PC-9 (cell line): ENCODE data around the gene XRCC2. TPM values are rescaled to one million over a fixed set of nuclear protein-coding genes. Genes with fewer than 3 reads are reported as not detected.

Experiments
- BruUV-seq: library from RNA; stranded (reverse); fragments of 400-500 nt; replicated peaks from 2 replicates; lab custom pipeline; 2021; lab: Mats Ljungman, UMichigan
- CTCF ChIA-PET: fragments of 300-600 bp; sonication (Branson Sonifier 250); formaldehyde crosslinking; loops from one replicate; lab custom pipeline; 2022; ENCODE audit warnings: antibody characterized with exemption; lab: Charles Lee
- POLR2A ChIA-PET: fragments of 300-600 bp; sonication (Branson Sonifier 250); formaldehyde crosslinking; loops from one replicate; lab custom pipeline; 2022; ENCODE audit warnings: antibody characterized with exemption; ENCODE audit not compliant: unreplicated experiment; lab: Charles Lee
- DNase-seq, 2 experiments: peaks; one replicate each; pipeline versions ENCODE4 v3.0.0 to v3.0.0-alpha.2; 2015 to 2022; ENCODE audit warnings: mixed read lengths in 1 of 2
- H2AFZ ChIP-seq: fragments of 200-600 bp; sonication (generic); 2 replicates; pipeline ENCODE4 v1.8.1; 2017; ENCODE audit warnings: antibody characterized with exemption
- H3F3A ChIP-seq: fragments of 200-600 bp; sonication (generic); 2 replicates; pipeline ENCODE4 v1.8.1; 2017; ENCODE audit warnings: antibody characterized with exemption, mild to moderate bottlenecking, low read depth; ENCODE audit not compliant: insufficient read depth
- H3K27ac ChIP-seq: fragments of 200-600 bp; sonication (generic); 2 replicates; pipeline ENCODE4 v1.6.1; 2016; ENCODE audit warnings: mixed run types
- H3K27me3 ChIP-seq: fragments of 200-600 bp; sonication (generic); 2 replicates; pipeline ENCODE4 v1.6.1; 2016; ENCODE audit warnings: low read depth, mixed run types; ENCODE audit not compliant: insufficient read depth
- H3K36me3 ChIP-seq: fragments of 200-600 bp; sonication (generic); 2 replicates; pipeline ENCODE4 v1.6.1; 2016; ENCODE audit warnings: low read depth, mixed run types
- H3K4me1 ChIP-seq: fragments of 200-600 bp; sonication (generic); replicated peaks from 2 replicates; pipeline ENCODE4 v1.6.1; 2016; ENCODE audit warnings: mixed run types; ENCODE audit not compliant: insufficient read depth
- H3K4me2 ChIP-seq: fragments of 200-600 bp; sonication (generic); 2 replicates; pipeline ENCODE4 v1.6.1; 2017; ENCODE audit warnings: mixed run types
- H3K4me3 ChIP-seq: fragments of 200-600 bp; sonication (generic); 2 replicates; pipeline ENCODE4 v1.6.1; 2016; ENCODE audit warnings: mixed run types
- H3K79me2 ChIP-seq: fragments of 200-600 bp; sonication (generic); 2 replicates; pipeline ENCODE4 v1.6.1; 2017; ENCODE audit warnings: low read depth, mixed run types
- H3K9me2 ChIP-seq: fragments of 200-600 bp; sonication (generic); 2 replicates; pipeline ENCODE4 v1.8.1; 2017; ENCODE audit warnings: mild to moderate bottlenecking; ENCODE audit not compliant: insufficient read depth
- H3K9me3 ChIP-seq: fragments of 200-600 bp; sonication (generic); 2 replicates; pipeline ENCODE4 v1.8.1; 2016; ENCODE audit warnings: low read depth; ENCODE audit not compliant: insufficient read depth
- H4K20me1 ChIP-seq: fragments of 200-600 bp; sonication (generic); 2 replicates; pipeline ENCODE4 v1.8.1; 2017; ENCODE audit not compliant: insufficient read depth
- EZH2 ChIP-seq: fragments of 200-600 bp; sonication (generic); IDR thresholded peaks from 2 replicates; pipeline ENCODE4 v1.8.0; 2017; ENCODE audit warnings: antibody characterized with exemption, low read depth
- intact Hi-C: fragments of 100-400 bp; cut with micrococcal nuclease; formaldehyde crosslinking; loops from one replicate; pipeline ENCODE4 v1.10.0; 2022; ENCODE audit not compliant: unreplicated experiment
- total RNA-seq: library from RNA; stranded (reverse); gene quantifications from 2 replicates; pipeline ENCODE4 v1.2.3, GENCODE V29; 2021
- TF ChIP-seq, protein P1 (sequence below): fragments of 200-600 bp; sonication (generic); conservative IDR thresholded peaks from 2 replicates; pipeline ENCODE4 v1.6.1; 2017; ENCODE audit warnings: mixed run types, antibody characterized with exemption, mild to moderate bottlenecking, moderate library complexity

Gene XRCC2
- total RNA-seq, 1 experiment from 2014 or later, result 25.0 TPM

DNA sequence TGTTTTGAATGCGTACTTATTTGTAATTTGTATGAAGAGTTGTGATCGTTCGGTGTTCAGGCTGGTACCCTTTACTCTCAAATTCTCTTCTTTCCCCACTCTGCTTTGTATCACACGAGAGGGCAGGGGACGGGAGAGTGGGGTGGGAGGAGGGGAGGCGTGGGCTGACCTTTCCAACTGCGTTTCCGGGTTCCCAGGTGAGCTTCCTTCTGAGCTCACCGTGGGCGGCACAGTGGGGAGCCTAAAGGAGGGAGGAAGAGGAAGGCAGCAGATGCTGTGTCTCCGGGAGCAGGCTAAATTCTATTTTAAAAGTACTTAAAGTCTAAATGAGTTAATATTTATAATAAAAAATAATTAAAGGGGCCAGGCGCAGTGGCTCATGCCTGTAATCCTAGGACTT, 7.4 kb upstream of the XRCC2 start:
- ChIA-PET CTCF (no interaction called here), POLR2A (no interaction called here)
- Histone ChIP-seq H4K20me1 (no peaks in the 10 kb centered on the region), H3K9me3 (no peaks in the 10 kb centered on the region), H3K27ac (no peak overlapping the region), H3K4me1 (no peaks in the 10 kb centered on the region), H3F3A (no peaks in the 10 kb centered on the region), H3K79me2 (no peaks in the 10 kb centered on the region), H3K4me3 (no peak overlapping the region), H2AFZ (no peak overlapping the region), H3K36me3 (no peaks in the 10 kb centered on the region), H3K9me2 (no peaks in the 10 kb centered on the region), H3K4me2 (no peak overlapping the region), H3K27me3 (no peaks in the 10 kb centered on the region)
- no TSS peak for BruUV-seq
- no peak for DNase-seq
- intact Hi-C loops, result no loop called here
- TF ChIP-seq EZH2, result no peak
- TF ChIP-seq, protein P1, sequence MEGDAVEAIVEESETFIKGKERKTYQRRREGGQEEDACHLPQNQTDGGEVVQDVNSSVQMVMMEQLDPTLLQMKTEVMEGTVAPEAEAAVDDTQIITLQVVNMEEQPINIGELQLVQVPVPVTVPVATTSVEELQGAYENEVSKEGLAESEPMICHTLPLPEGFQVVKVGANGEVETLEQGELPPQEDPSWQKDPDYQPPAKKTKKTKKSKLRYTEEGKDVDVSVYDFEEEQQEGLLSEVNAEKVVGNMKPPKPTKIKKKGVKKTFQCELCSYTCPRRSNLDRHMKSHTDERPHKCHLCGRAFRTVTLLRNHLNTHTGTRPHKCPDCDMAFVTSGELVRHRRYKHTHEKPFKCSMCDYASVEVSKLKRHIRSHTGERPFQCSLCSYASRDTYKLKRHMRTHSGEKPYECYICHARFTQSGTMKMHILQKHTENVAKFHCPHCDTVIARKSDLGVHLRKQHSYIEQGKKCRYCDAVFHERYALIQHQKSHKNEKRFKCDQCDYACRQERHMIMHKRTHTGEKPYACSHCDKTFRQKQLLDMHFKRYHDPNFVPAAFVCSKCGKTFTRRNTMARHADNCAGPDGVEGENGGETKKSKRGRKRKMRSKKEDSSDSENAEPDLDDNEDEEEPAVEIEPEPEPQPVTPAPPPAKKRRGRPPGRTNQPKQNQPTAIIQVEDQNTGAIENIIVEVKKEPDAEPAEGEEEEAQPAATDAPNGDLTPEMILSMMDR, result no peak

DNA sequence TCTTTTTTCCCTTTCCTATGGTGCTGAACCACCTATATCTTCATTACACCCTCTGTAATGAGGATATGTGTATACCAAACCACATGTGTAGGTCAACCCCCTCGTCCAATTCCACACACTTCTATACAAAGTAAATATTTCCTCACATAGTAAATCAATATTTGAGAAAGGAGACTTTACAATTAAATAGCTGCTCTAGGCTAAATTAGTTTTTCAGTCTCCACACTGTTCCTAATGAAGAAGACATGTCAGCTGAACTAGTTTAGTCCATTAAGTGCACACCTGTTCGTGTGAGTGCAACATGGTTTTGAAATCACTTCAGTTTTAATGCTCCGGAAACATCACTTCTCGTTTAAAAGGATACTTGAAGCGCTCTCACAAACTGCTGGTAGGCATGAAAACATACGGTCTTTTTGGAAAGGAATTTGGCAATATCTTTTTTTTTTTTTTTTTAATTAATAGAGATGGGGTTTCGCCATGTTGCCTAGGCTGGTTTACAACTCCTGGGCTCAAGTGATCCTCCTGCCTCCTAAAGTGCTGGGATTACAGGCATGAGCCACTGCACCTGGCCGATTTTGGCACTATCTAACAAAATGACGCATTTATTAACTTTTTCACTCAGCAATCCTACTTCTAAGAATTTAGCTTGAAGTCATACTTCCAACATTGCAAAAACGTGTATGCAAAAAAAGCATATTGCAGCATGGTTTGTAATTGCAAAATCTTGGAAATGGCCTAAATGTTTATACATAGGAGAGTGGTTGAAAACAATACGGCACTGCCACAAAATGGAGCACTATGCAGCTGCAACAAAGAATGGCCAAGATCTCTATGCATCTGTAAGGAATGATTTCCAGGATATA, 2.1 kb upstream of the XRCC2 start:
- Histone ChIP-seq H3K4me3 (no peak overlapping the region), H3K9me2 (no peaks in the 10 kb centered on the region), H3K9me3 (no peaks in the 10 kb centered on the region), H3K36me3 (no peaks in the 10 kb centered on the region), H3K27ac (no peak overlapping the region), H3K4me2 (no peak overlapping the region), H3F3A (no peaks in the 10 kb centered on the region), H3K79me2 (peaks cover 26% of the 10 kb centered on the region), H4K20me1 (no peaks in the 10 kb centered on the region), H3K27me3 (no peaks in the 10 kb centered on the region), H2AFZ (no peak overlapping the region), H3K4me1 (peaks cover 24% of the 10 kb centered on the region)
- TF ChIP-seq, protein P1, result no peak
- TF ChIP-seq EZH2, result no peak
- ChIA-PET CTCF (no interaction called here), POLR2A (no interaction called here)
- no peak for DNase-seq
- intact Hi-C loops, result loop anchor here (10.0 kb wide), 3 partner anchors 77 to 333 kb away; partner anchors contain the start of genes ACTR3B and KMT2C
- no TSS peak for BruUV-seq

DNA sequence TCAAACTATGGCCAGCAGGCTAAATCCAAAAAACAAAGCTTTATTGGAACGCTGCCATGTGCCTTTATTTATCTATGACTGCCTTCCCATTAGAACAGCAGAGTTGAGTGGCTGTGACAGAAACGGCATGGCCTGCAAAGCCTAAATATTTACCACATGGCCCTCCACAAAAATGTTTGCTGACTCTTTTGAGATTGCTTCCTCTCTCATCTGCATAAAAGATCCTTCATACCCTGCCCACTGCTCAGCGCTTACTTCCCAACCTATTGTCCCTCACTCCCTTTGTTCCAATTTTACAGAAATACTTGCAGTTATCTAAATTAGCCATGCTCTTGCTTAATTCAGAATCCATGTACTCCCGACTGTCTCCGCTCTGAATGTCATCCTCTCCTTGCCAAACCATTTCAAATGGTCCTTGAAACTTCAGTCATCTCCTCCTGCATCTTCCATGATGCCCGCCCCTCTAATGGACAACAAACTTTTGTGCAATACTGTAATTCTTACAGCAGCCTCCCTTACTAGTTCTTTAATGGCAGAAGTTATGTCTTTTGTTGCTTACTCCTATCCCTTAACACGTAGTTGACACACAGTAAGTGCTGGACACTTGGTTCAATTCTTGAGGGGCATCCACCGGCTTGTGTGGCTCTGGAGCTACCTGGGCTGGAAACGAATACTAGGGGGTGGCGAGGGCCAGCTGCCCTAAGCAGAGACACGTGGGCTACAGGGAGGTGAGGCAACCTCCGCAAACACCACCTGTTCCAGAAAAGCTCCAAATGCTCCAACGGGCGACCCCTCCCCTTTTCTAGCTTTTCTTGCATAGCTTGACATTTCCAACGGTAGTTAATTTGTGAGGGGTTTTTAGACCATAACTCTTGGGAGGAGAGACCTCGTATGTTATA, 832 bp downstream of the XRCC2 start:
- Histone ChIP-seq H3K9me3 (no peaks in the 10 kb centered on the region), H3K4me1 (peaks cover 24% of the 10 kb centered on the region), H3K4me3 (peak overlapping the region; percentile 93), H3K4me2 (peak overlapping the region; percentile 91), H3K79me2 (peaks cover 56% of the 10 kb centered on the region), H3K9me2 (no peaks in the 10 kb centered on the region), H2AFZ (peak overlapping the region; percentile 99), H3K27ac (peak overlapping the region; percentile 12; the same call in 1 of the 2 replicates), H4K20me1 (no peaks in the 10 kb centered on the region; the same call in 1 of the 2 replicates), H3K36me3 (no peaks in the 10 kb centered on the region), H3K27me3 (no peaks in the 10 kb centered on the region), H3F3A (no peaks in the 10 kb centered on the region)
- TF ChIP-seq, protein P1, result no peak
- TF ChIP-seq EZH2, result no peak
- ChIA-PET CTCF (no interaction called here), POLR2A (no interaction called here)
- intact Hi-C loops, result loop anchor here (10.0 kb wide), 3 partner anchors 80 to 330 kb away; partner anchors contain the start of genes ACTR3B and KMT2C
- no peak for DNase-seq
- BruUV-seq, result TSS peak; percentile 68
